ENCODE data around the gene EEIG2.
A peak's percentile ranks its signal among the peaks of the same experiment; 100 is the strongest.
"Not testable (repeated sequence)": the region's sequence is repeated elsewhere in the genome, so short reads cannot be mapped to it uniquely, and the experiment has no call there.

Gene EEIG2

DNA sequence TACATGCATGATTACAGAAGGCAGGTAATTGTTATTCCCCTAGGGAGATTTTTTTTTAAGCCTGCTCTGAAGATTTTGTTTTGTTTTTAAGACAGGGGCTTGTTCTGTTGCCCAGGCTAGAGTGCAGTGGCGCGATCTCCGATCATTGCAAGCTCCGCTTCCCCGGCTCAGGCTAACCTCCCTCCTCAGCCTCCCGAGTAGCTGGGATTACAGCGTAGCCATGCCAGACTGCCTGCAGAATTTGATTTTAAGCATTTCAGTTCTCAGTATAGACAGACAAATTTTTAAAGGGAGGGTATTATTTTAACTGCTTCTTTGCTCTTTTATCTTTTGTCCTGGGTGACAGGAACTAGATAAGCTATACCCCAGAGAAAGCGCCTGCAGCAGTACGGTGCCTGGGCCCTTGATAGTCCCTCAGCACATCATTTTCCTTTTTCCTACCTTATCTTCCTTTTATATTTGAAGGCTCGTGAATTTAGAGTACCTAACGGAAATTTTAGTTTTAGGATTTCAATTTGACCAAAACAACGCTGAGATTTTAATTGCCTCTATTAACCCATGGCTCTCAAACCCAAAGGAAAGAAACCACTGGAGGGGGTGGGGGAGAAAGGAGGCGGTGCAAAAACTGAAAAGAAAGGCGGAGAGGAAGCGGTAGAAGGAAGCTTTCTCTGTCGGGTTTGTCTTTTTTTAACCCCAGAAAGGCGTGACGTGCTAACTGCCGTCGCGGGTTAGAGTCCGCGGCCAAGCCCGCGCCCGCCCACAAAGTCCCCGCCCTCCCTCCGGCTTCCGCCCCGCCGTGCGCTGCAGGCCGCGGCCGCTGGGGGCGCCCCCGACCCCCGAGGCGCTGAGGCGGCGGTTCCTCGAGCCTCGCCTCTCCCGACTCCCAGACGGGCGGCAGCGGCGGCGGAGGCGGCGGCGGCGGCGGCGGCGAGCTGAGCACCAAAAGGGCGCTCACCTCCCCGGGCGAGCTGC is at the start of gene EEIG2:
EEIG2 (plus strand) TSS at position 886 of the 972 bp plus-strand sequence. CDS start 329 bp downstream, outside the sequence.
- DNase-seq (ENCODE audit: low read depth) = peak; percentile 52

DNA sequence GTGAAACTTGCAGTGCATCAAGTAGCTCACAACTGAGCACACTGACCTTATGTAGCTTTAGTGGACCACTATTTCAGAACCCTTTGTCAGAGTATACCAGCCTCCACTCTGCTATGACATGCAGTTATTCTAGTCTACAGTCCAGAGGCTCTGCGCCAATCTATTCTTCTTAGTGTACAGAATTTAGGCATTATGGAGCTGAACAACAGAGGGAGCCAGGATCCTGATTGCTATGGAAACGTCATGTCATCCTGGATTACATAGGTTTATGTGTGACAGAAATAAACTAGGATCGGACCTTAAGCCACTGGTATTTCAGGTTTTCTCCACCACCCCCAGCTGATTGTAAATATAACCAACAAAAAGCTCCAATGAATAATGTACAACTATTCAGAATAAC is 48.1 kb upstream of the EEIG2 start:
- no peak for DNase-seq (ENCODE audit: low read depth)

DNA sequence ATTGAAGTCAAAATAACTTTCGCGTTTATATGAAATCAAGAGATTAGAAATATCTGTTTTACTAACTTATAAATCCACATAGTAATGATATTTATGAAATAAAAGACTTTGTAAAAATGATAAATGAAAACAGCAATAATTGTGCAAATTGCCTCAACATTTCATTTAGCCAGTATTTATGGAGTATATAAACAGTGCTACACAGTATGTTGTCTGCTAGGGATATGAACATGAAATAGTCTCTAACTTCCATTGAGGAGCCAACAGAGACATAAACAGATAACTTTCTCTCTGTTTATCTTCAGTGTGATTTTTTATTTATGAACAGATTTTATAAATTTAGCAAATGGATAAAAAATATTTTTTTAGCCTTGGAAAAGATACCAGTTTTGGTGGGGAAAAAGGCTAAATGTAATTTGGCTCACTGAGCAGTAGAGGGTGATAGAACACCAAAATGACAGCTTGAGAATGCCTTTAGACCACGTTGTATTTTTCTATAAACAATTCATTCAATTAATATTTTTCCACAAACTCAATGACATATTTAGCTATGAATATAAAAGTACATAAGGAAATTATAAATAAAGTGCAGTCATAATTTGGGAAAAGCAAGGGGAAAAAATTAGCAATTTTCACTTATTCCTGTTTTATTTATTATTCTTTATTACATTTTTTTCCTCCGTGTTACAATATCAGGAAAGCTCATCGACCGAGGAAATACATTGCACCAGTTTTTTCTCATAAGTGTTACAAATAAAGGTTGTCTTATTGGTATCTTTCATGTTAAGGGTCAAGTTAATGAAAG is 47.5 kb upstream of the EEIG2 start:
- DNase-seq (ENCODE audit: low read depth) = no peak

DNA sequence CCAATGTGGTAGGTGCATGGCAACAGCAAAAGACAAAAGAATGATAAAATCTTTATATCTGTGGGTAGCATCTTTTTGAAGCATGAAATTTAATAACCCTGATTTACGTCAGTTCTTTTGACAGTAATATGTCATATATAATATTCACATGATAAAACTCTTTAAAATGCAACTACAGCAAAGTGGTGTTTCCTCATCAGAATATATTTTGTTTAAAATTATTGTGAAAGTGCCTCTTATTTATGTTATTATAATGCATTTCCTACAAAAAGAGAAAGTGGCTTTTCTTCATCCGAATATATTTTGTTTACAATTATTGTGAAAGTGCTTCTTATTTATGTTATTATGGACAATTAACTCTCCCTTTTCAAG is 46.9 kb upstream of the EEIG2 start:
- DNase-seq (ENCODE audit: low read depth) = no peak

DNA sequence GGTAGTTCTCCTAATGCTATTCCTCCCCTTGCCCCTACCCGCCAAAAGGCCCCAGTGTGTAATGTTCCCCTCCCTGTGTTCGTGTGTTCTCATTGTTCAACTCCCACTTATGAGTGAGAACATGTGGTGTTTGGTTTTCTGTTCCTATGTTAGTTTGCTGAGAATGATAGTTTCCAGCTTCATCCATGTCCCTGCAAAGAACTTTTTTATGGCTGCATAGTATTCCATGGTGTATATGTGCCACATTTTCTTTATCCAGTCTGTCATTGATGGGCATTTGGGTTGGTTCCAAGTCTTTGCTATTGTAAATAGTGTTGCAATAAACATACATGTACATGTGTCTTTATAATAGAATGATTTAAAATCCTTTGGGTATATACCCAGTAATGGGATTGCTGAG is 46.0 kb upstream of the EEIG2 start:
- DNase-seq (ENCODE audit: low read depth) = not testable (repeated sequence)

DNA sequence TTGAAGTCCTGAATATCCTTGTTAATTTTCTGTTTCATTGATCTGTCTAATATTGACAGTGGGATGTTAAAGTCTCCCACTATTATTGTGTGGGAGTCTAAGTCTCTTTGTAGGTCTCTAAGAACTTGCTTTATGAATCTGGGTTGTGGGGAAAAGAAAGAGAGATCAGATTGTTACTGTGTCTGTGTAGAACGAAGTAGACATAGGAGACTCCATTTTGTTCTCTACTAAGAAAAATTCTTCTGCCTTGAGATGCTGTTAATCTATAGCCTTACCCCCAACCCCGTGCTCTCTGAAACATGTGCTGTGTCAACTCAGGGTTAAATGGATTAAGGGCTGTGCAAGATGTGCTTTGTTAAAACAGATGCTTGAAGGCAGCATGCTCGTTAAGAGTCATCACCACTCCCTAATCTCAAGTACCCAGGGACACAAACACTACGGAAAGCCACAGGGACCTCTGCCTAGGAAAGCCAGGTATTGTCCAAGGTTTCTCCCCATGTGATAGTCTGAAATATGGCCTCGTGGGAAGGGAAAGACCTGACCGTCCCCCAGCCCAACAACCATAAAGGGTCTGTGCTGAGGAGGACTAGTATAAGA is 42.5 kb upstream of the EEIG2 start:
- not testable (repeated sequence) for DNase-seq (ENCODE audit: low read depth)

DNA sequence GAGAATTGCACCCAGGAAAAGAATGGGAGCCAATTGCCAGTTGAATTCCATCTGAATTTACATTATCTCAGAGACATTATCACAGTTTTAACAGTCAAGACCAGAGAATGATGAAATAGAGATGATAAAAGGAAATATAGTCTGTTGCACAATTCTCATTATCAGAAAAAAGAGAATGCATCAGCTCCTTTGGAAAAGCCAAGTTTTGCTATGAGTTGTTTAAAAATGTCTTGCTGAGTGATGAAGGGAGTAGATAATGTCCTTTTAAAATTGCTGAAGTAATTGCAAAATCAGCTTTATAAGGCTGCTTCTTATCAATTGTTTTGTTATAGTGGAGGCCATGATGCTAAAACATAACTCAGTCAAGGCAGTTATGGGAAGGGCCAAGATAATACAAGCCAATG is 37.9 kb upstream of the EEIG2 start:
- no peak for DNase-seq (ENCODE audit: low read depth)

DNA sequence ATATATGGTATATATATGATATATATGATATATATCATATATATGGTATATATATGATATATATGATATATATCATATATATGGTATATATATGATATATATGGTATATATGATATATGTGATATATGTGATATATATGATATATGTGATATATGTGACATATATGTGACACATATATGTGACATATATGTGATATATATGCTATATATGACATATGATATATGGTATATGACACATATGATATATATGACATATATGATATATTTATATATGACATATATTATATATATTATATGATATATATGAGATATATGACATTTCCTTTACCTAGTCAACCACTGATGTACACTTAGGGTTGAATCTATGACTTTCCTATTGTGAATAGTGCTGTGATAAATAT is 36.1 kb upstream of the EEIG2 start:
- no peak for DNase-seq (ENCODE audit: low read depth)

DNA sequence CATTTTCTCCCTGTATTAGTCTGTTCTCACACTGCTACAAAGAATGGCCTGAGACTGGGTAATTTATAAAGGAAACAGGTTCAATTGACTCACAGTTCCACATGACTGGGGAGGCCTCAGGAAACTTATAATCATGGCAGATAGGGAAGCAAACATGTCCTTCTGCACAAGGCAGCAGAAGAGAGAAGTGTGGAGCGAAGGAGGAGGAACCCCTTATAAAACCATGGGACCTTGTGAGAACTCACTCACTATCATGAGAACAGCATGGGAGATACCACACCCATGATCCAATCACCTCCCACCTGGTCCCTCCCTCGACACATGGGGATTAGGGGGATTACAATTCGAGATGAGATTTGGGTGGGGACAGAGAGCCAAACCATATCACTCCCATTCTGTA is 35.2 kb upstream of the EEIG2 start:
- DNase-seq (ENCODE audit: low read depth) = no peak

DNA sequence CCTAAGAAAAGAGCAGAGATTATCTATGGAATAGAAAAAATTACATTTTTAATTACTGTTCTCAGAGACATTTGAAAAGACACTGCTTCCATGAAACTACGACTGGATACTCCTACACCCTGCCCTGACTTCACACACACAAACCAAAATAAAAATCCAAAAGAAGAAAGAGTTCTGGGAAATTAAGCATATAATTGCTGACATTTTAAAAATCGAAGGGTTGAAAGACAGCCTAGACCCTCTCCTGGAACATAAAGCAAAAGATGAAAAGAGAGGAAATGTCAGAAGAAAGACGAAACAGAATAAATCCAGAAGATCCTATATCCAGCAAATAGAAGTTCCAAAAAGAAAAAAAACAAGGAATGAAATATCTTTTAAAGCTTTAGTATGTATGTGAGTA is 32.8 kb upstream of the EEIG2 start:
- DNase-seq (ENCODE audit: low read depth) = no peak

DNA sequence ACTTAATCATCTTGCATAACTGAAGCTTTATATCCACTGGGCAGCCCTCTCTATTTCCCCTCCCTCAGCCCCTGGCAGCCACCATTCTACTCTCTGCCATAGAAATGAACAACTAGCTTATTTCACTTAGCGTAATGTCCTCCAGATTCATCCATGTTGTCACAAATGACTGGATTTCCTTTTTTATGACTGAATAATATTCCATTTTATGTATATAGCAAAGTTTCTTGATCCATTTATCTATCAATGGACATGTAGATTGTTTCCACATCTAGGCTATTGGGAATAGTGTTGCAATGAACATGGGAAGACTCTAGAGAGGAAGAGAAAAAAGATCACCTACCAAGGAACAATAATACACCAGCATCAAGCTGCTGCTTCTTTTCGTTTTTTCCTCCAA is 32.1 kb upstream of the EEIG2 start:
- DNase-seq (ENCODE audit: low read depth) = no peak

DNA sequence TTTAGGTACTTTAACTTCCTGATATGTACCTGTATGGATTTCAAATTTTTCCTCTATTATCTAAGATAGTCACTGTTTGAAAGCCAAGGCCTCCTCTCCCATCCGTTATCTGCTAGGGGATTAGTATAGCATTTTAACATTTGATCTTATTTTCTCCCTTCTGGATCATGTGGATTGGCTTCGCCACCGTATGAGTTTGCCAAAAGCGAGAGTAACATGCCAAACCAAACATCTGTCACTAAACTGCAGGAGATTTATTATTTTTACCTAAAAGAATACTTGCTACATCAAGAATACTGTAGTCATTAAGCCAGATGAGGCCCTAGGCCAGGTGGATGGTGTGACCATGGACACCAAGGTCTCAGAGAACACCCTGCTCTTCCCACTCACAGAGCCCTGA is 28.5 kb upstream of the EEIG2 start:
- DNase-seq (ENCODE audit: low read depth) = no peak

DNA sequence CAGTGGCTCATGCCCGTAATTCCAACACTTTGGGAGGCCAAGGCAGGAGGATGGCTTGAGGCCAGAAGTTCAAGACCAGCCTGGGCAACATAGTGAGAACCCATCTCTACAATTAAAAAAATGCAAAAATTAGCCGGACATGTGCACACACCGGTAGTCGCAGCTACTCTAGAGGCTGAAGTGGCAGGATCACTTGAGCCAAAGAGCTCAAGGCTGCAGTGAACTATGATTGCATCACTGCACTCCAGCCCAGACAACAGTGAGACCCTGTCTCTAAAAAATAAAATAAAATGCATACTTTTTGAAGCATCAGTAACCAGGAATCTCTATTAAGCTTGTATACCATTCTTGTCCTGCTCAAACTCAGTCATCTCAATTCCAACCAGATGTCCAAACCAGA is 27.2 kb upstream of the EEIG2 start:
- DNase-seq (ENCODE audit: low read depth) = no peak

DNA sequence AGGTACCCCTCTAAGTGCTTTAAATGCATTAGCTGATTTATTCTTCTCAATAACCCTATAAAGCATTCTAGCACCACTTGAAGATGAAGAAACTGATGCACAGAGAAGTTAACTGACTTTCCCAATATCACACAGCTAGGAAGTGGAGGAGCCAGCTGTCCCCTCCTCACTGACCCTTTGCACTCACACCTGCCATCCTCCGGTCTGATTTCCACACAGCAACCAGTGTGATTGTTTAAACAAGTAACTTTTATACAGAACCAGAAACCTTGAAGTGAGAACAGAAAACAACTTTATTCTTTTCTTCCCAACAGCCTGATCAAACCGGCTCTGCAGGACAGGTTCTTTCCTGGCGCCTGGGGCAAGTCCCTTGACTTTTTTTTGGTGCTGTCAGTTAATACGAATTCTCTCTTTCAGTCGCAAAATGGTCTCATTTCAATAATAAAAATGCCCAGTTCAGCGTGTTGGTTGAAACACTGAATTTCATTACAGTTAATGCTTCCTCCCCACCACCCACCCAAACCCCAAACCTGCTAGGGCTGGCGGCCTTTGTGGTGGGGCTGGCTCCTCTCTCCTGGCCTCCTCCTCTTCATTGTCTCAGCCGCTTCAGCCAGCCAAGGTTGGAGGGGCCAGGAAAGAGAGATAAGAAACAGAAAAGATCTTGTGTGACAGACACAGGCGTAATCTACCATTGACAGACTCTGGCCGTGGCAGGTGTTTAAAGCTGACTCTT is 26.4 kb upstream of the EEIG2 start:
- DNase-seq (ENCODE audit: low read depth) = no peak

DNA sequence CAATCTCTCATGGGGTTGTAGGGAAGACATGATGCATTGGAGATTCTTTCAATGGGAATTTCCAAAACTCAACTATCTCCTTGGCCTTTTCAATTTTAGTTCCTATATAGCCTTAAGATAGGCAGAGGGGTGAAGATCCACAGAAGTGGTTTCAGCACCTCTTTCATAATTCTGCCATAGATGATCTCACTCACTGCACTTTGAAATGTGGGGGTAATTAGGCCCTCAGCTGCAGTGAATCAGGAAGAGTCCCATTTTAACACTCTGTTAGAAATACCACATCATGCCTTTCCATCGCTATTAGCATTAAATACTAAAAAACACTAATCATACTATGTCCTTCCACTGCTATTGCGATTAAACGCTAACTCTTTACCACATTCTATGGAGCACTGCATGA is 25.1 kb upstream of the EEIG2 start:
- no peak for DNase-seq (ENCODE audit: low read depth)

DNA sequence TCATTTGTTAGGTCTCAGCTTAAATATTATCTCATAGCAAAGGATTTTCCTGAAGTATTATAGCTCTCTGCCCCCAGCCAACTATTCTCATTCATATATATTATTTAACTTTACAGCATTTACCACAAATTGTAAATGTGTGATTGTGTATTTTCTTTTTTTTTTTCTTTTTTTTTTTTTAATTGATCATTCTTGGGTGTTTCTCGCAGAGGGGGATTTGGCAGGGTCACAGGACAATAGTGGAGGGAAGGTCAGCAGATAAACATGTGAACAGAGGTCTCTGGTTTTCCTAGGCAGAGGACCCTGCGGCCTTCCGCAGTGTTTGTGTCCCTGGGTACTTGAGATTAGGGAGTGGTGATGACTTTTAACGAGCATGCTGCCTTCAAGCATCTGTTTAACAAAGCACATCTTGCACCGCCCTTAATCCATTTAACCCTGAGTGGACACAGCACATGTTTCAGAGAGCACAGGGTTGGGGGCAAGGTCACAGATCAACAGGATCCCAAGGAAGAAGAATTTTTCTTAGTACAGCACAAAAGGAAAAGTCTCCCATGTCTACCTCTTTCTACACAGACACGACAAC is 24.5 kb upstream of the EEIG2 start:
- not testable (repeated sequence) for DNase-seq (ENCODE audit: low read depth)

DNA sequence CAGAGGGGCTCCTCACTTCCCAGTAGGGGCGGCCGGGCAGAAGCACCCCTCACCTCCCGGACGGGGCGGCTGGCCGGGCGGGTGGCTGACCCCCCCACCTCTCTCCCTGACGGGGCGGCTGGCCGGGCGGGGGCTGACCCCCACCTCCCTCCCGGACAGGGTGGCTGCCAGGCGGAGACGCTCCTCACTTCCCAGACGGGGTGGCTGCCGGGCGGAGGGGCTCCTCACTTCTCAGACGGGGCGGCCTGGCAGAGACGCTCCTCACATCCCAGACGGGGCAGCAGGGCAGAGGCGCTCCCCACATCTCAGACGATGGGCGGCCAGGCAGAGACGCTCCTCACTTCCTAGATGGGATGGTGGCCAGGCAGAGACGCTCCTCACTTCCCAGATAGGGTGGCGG is 23.9 kb upstream of the EEIG2 start:
- not testable (repeated sequence) for DNase-seq (ENCODE audit: low read depth)

DNA sequence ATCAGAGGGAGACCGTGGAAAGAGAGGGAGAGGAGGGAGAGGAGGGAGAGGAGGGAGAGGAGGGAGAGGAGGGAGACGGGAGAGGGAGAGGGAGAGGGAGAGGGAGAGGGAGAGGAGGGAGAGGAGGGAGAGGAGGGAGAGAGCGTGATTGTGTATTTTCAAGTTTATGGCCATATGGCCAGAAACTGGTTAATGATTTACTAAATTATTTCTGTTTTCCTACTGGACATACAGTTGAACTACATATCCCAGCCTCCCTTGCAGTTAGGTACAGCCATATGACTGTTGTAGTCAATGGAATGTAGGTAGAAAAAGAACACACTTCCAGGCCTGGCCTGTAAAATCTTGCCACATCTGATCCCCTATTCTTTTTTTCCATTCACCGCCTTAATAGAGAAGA is 23.1 kb upstream of the EEIG2 start:
- DNase-seq (ENCODE audit: low read depth) = not testable (repeated sequence)

DNA sequence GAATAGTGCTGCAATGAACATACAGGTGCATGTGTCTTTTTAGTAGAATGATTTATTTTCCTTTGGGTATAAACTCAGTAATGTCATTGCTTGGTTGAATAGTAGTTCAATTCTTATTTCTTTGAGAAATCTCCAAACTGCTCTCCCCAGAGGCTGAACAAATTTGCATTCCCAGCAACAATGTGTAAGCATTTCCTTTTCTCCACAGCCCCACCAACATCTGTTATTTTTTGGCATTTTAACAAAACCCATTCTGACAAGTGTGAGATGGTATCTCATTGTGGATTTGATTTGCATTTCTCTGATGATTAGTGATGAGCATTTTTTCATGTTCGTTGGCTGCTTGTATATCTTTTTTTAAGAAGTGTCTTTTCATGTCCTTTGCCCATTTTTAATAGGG is 21.9 kb upstream of the EEIG2 start:
- DNase-seq (ENCODE audit: low read depth) = no peak

DNA sequence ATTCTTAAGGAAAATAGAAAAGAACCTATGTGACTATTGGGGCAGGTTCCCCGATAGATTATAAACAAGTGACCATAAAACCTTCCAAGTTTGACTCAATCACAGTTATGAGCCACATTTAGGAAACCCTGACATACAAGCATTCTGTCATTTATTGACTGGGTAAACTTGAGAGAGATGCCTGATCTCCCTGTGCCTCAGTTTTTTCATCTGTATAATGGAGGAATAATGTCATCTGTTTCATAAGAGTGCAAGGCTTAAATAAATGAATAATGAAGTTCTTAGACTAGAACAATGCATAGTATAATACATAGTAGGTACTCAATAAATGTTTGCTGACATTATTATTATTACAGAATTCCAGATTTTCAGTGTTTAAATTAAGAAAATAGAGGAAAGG is 18.9 kb upstream of the EEIG2 start:
- no peak for DNase-seq (ENCODE audit: low read depth)

DNA sequence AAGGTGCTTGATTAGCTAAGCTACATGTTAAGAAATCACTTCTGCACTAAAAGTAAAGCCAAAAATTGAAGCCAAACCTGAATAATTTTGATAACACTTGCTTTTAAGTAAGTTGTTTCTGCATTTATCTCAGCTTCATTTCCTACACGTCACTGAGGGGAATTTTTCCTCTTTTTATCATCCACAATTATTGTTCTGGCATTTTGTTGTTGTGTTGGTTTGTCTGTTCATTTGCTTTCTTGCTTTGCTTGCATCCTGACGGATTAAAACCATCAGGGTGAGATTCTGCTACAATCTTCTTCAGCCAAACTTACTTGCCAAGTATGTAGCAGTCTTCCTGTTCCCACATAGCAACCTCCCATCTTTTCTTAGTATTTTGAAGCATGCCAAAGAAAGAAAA is 18.0 kb upstream of the EEIG2 start:
- no peak for DNase-seq (ENCODE audit: low read depth)

DNA sequence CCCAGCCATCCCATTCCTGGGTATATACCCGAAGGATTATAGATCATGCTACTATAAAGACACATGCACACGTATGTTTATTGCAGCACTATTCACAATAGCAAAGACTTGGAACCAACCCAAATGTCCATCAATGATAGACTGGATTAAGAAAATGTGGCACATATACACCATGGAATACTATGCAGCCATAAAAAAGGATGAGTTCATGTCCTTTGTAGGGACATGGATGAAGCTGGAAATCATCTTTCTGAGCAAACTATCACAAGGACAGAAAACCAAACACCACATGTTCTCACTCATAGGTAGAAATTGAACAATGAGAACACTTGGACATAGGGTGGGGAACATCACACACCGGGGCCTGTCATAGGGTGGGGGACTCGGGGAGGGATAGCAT is 12.4 kb upstream of the EEIG2 start:
- not testable (repeated sequence) for DNase-seq (ENCODE audit: low read depth)

Measured in HS-5 (cell line).